ENCODE measurements around the gene MGRN1.

The MGRN1 gene

DNA sequence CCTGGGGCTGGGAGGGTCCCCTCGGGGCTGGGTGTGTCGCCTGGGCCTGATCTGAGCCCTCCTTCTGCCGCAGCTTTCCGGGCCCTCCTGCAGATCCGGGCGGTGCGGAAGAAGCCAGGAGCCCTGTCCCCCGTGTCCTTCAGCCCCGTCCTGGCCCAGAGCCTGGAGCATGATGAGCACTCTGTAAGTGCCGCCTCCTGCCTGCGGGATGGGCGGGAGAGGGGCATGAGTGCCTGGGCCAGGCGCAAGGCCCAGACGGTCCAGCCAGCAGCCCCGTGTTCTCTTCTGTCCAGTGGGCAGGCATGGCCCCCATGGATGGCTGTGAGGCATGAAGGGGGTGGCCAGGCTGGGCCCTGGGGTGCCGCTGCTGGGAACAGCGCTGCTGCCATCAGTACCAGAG, 52.8 kb downstream of the MGRN1 start:
- DNase-seq, result no peak

- DNase-seq, result no peak
These were observed 53.4 kb downstream of the MGRN1 start for GRCh38 chr16:4677994-4678393.

DNA sequence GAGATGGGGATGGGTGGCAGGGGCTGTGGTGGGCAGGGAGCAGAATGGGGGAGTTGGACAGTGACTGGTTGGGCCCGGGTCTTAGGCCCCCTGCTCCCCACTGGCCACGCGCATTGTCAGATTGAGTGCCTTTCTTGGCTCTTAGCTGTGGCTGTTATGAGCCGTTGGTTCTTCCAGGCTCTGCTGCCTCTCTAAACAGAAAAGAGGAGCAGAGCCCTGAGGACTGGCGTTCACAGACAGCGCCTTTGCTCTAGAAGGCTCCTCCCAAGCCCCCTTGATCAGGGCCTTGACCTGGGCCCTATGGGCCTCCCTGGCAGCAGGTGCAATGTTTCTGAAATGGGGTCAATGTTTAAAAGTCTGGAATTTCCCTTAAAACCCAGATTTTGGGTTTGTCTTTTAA, 54.0 kb downstream of the MGRN1 start:
- DNase-seq, result no peak

GRCh38 chr16:4679156-4679849, 54.7 kb downstream of the MGRN1 start:
- no peak for DNase-seq

GRCh38 chr16:4679850-4680636, 55.4 kb downstream of the MGRN1 start:
- DNase-seq, result no peak

- no peak for DNase-seq
These were observed 56.2 kb downstream of the MGRN1 start for GRCh38 chr16:4680673-4681470.

GRCh38 chr16:4681471-4682083, 57.0 kb downstream of the MGRN1 start:
- DNase-seq, result no peak

- DNase-seq, result no peak
These were observed 57.5 kb downstream of the MGRN1 start for GRCh38 chr16:4682084-4682591.

- DNase-seq, result no peak
These were observed 58.1 kb downstream of the MGRN1 start for GRCh38 chr16:4682616-4683254.

- no peak for DNase-seq
These were observed 58.8 kb downstream of the MGRN1 start for GRCh38 chr16:4683255-4684057.

DNA sequence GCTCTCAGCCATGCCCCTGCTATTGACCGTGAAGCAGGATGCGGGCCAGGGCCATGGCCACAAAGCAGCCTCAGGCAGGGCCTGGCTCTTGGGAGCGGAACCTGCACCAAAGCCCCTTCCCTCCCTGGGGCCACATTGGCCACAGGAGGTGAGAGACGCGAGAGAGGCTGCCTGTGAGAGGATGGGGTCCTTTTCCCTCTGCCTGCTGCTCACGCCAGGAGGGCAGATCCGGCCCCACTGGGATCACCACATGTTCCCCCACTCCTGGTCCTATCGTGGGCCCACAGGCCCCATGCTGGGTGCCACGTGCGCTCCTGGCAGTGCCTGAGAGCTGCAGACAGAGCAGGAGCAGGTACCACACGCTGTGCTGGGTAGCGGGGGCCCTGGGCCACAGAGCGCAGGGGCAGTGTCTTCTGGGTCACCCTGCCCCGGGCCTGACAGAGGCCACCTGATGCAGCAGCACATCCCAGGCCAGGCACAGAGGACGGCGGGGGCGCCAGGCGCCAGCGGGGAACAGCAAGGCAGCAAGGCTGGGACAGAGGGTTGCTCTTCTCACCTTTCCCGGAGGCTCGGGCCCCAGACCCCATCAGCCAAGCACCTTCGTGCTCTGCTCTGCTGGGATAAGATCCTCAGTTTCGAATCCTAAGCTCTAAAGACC, 59.6 kb downstream of the MGRN1 start:
- no peak for DNase-seq

DNA sequence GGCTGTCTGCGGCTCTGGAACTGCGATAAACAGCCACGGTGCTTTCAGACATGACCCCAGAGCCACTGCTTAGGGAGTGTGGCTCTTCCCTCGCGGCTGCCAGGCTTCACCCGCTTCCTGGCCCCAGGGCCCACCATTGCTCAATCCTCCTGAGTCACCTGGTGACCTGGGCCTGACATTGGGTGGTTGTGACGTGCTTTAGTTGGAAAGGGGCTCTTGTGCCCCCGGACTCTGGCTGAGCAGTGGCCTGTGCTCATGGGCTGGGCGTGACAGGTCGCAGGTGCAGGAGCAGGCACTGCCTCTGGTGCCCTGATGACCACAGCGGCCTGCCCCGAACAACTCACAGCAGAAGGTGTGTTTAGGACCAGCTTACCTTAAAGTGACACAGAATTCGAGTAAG, 60.1 kb downstream of the MGRN1 start:
- no peak for DNase-seq

GRCh38 chr16:4685292-4685691, 60.7 kb downstream of the MGRN1 start:
- no peak for DNase-seq

DNA sequence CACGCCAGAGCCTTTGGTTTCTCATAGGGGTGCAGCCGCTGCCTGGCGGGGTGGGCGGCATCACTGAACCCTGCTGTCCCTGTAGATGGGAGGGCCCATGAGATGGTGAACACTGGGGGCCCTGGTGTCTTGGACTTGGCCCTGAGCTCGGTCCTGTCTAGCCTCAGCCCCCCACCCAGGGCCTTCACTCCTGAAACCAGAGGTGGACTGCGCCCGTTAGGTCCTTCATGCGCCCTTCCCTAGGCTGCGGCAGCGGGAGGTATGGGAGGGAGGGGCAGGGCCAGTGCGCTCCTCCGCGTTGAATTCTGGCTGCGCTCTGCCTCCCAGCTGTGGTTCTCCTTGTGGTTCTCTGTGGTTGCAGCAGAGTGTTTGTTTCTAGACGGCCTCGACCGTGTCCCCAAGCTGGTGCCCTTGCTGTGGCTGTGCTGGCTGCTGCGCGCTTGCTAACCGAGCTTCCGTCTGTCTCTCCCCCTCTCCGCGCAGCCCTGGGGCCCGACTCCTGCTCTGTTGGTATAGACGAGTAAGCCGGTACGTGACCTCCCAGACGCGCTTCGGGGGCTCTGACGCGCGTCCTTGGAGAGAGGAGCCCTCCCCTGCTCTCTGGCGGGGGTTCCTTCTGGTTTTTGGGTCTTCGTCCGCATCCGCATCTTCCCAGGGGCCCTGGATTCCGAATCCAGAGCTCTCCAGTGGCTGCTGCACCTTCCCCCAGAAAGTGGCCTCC, 61.3 kb downstream of the MGRN1 start:
- DNase-seq, result no peak

GRCh38 chr16:4686497-4687210, 62.0 kb downstream of the MGRN1 start:
- DNase-seq, result no peak

DNA sequence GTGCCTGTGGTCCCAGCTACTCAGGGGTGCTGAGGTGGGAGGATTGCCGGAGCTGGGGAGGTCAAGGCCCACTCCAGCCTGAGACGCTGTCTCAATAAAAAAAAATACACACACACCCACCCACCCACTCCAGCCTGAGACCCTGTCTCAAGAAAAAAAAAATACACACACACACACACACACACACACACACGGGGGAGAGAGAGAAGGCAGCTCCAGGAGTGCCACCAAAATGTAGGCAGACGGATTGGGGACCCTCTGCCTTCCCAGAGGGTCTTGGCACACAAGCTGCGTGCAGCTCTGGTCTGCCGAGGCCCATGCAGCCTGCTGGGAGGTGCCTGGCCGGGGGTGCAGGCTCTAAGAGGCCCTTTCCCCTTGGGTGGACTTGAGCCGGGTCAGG, 62.8 kb downstream of the MGRN1 start:
- DNase-seq, result no peak

- no peak for DNase-seq
These were observed 63.5 kb downstream of the MGRN1 start for GRCh38 chr16:4687946-4688673.

GRCh38 chr16:4688674-4689045, 64.0 kb downstream of the MGRN1 start:
- DNase-seq, result no peak

DNA sequence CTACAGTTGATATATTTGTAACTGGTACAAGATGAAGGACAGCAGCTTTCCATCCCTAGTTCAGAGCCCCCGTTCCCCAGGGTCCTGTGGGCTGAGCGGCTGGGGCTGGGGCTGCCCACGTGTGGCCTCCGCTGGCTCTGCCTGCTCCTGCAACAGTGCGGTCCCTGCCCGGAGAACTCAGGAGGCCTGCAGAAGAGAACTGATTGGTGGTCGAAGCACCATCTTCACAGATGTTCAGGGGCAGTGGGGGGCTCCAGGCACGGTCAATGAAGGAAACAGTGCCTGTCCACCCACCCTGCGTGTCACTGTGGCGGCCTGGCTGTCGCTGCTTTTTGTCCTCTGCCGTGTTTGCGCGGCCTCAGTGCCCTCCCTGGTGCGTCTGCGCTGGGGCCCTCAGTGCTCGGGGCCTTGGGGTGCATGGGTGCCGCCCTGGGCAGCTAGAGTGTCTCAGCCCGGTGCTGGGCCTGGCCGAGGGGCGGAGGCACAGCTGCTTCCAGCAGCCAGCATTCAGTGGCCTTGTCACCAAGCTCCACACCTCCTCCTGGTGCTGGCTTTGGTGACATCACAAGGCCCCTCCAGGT, 64.6 kb downstream of the MGRN1 start:
- DNase-seq, result no peak
